ENCODE measurements around the gene ZRSR2. TPM values are rescaled to one million over a fixed set of nuclear protein-coding genes. Genes with fewer than 3 reads are reported as not detected.

The ZRSR2 gene
- total and polyA plus RNA-seq, 9 of the 15 experiments (the other 6 are each of a cell fraction or from before 2014, with no cell fraction given): 3.5 to 19.5 (median 8.6) TPM

- in situ Hi-C loops (cut with MboI) (no loop called here), intact Hi-C loops (cut with micrococcal nuclease) (no loop called here)
- no peak overlapping the region for H3K9ac ChIP-seq (ENCODE audit: insufficient read depth in 1 of 2, low read depth in 2 of 2, low read length in 2 of 2)
- FAIRE-seq (no peak), ATAC-seq (no peak), DNase-seq (ENCODE audit: extremely low read depth in 1 of 4, low spot score in 3 of 4) (no peak)
- H3K27me3 ChIP-seq (ENCODE audit: control insufficient read depth in 2 of 2, insufficient read depth in 2 of 2, low read length in 2 of 2): no peaks in the 10 kb centered on the region
- TF ChIP-seq ZNF316 (IDR thresholded peaks at IDR 0.05) (peak; percentile 17; the same call in 1 of the 2 replicates), NFIC (IDR thresholded peaks at IDR 0.05) (no peak)
- BruUV-seq (replicated peaks): no TSS peak
- H3K9me1 ChIP-seq (ENCODE audit: control insufficient read depth, insufficient read depth, low read length): no peaks in the 10 kb centered on the region
- H3K4me3 ChIP-seq: no peak overlapping the region
- H3K79me2 ChIP-seq (ENCODE audit: control insufficient read depth, insufficient read depth, low read length): no peaks in the 10 kb centered on the region
- no peak overlapping the region for H2AFZ ChIP-seq (ENCODE audit: low read depth, low read length)
- H3K4me1 ChIP-seq (replicated peaks in 1 of 2; ENCODE audit: control insufficient read depth in 2 of 2, insufficient read depth in 2 of 2, low read length in 2 of 2): no peaks in the 10 kb centered on the region
- ChIA-PET POLR2A (no interaction called here), CTCF (ENCODE audit: low intra/inter-chr PET ratio) (no interaction called here)
- no peak overlapping the region for H3K27ac ChIP-seq (ENCODE audit: extremely low read depth, low read depth, low read length)
- H3K9me3 ChIP-seq (replicated peaks; ENCODE audit: control insufficient read depth, insufficient read depth, low read depth, low read length): no peaks in the 10 kb centered on the region
- H3K4me2 ChIP-seq (ENCODE audit: insufficient read depth, low read length): no peak overlapping the region
- H3K36me3 ChIP-seq (ENCODE audit: control insufficient read depth, insufficient read depth, low read length): peaks cover 30% of the 10 kb centered on the region; the same call in 2 of the 3 replicates
- H4K20me1 ChIP-seq (replicated peaks; ENCODE audit: control insufficient read depth, insufficient read depth, low read length): no peaks in the 10 kb centered on the region
Observed at GRCh38 chrX:15804563-15804962, 14.3 kb downstream of the ZRSR2 start.

- Histone ChIP-seq H3K27ac (ENCODE audit: extremely low read depth, low read depth, low read length) (no peak overlapping the region), H3K79me2 (ENCODE audit: control insufficient read depth, insufficient read depth, low read length) (no peaks in the 10 kb centered on the region), H4K20me1 (replicated peaks; ENCODE audit: control insufficient read depth, insufficient read depth, low read length) (no peaks in the 10 kb centered on the region), H3K9ac (ENCODE audit: insufficient read depth in 1 of 2, low read depth in 2 of 2, low read length in 2 of 2) (no peak overlapping the region), H3K4me1 (replicated peaks in 1 of 2; ENCODE audit: control insufficient read depth in 2 of 2, insufficient read depth in 2 of 2, low read length in 2 of 2) (no peaks in the 10 kb centered on the region), H3K4me2 (ENCODE audit: insufficient read depth, low read length) (no peak overlapping the region), H3K27me3 (ENCODE audit: control insufficient read depth in 2 of 2, insufficient read depth in 2 of 2, low read length in 2 of 2) (no peaks in the 10 kb centered on the region), H3K4me3 (no peak overlapping the region), H3K9me1 (ENCODE audit: control insufficient read depth, insufficient read depth, low read length) (no peaks in the 10 kb centered on the region), H2AFZ (ENCODE audit: low read depth, low read length) (no peak overlapping the region), H3K9me3 (replicated peaks; ENCODE audit: control insufficient read depth, insufficient read depth, low read depth, low read length) (no peaks in the 10 kb centered on the region), H3K36me3 (ENCODE audit: control insufficient read depth, insufficient read depth, low read length) (peaks cover 37% of the 10 kb centered on the region; the same call in 2 of the 3 replicates)
- in situ Hi-C loops (cut with MboI) (no loop called here), intact Hi-C loops (cut with micrococcal nuclease) (no loop called here)
- CTCF ChIA-PET (ENCODE audit: low intra/inter-chr PET ratio): no interaction called here
- ATAC-seq (no peak), FAIRE-seq (no peak), DNase-seq (ENCODE audit: extremely low read depth in 1 of 4, low spot score in 3 of 4) (no peak)
- BruUV-seq (replicated peaks): no TSS peak
- POLR2A ChIA-PET: no interaction called here
- 80% methylated on average over 2 of the region's 4 CpGs for WGBS (ENCODE audit: insufficient coverage, low coverage, missing lambda C conversion rate)
- TF ChIP-seq NR0B1 (IDR thresholded peaks at IDR 0.05; ENCODE audit: partially characterized antibody) (no peak), ZBTB40 (IDR thresholded peaks at IDR 0.05) (peak; percentile 77), ZBTB40 (CRISPR knock-in tag; IDR thresholded peaks at IDR 0.05) (peak; percentile 72; the same call in 1 of the 2 replicates)
Observed at GRCh38 chrX:15808254-15808653, 18.0 kb downstream of the ZRSR2 start.
